GM12874 (cell line): ENCODE results near the gene LRP1B.

Experiments
- TF ChIP-seq, protein P1 (sequence below): IDR thresholded peaks from 2 replicates; pipeline ENCODE4 v1.5.1; 2011; ENCODE audit warnings: low read depth, mild to moderate bottlenecking, control low read depth, low read length, moderate library complexity; ENCODE audit not compliant: insufficient read depth

Gene LRP1B

GRCh38 chr2:140288726-140289125, 1842.1 kb downstream of the LRP1B start:
- TF ChIP-seq, protein P1, sequence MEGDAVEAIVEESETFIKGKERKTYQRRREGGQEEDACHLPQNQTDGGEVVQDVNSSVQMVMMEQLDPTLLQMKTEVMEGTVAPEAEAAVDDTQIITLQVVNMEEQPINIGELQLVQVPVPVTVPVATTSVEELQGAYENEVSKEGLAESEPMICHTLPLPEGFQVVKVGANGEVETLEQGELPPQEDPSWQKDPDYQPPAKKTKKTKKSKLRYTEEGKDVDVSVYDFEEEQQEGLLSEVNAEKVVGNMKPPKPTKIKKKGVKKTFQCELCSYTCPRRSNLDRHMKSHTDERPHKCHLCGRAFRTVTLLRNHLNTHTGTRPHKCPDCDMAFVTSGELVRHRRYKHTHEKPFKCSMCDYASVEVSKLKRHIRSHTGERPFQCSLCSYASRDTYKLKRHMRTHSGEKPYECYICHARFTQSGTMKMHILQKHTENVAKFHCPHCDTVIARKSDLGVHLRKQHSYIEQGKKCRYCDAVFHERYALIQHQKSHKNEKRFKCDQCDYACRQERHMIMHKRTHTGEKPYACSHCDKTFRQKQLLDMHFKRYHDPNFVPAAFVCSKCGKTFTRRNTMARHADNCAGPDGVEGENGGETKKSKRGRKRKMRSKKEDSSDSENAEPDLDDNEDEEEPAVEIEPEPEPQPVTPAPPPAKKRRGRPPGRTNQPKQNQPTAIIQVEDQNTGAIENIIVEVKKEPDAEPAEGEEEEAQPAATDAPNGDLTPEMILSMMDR: no peak

- TF ChIP-seq, protein P1: no peak
These were observed 1842.6 kb downstream of the LRP1B start for GRCh38 chr2:140288213-140288612.

DNA sequence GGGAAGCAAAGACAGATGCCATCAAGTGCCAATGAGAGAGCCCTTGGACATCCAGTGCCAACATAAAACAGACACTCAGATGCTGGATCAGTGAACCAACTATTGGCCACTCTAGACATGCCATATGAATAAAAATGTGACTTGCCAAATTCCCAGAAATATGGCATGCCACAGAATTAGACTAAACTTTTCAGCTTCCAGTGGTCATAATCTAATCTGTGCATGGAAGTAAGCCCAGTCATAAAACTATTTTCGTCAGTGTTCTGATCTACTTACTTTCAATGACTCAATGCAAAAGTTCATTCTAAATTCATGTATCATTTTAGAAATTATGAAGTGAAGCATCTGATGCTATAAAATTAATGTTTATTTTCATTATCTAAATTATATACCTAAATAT, 1844.4 kb downstream of the LRP1B start:
- TF ChIP-seq, protein P1: no peak

DNA sequence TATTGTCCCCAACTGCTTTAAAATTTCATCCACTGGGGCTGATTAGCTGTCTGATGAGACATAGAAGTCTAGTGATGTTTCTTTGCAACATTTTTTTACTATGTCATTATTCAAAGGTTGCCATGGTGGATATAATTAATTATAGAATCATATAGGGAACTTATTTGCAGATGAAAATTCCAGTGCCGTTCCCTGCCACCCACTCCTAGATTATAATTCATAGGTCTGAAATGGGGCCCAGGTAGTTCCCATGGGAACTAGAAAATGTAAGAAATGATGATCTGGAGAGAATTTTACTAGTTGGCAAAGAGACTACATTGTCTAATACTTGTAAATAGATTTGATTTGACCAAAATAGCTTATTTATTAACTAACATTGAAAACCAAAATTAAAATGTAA, 1854.2 kb downstream of the LRP1B start:
- TF ChIP-seq, protein P1: no peak

- TF ChIP-seq, protein P1: no peak
These were observed 1855.4 kb downstream of the LRP1B start for GRCh38 chr2:140275427-140275826.

DNA sequence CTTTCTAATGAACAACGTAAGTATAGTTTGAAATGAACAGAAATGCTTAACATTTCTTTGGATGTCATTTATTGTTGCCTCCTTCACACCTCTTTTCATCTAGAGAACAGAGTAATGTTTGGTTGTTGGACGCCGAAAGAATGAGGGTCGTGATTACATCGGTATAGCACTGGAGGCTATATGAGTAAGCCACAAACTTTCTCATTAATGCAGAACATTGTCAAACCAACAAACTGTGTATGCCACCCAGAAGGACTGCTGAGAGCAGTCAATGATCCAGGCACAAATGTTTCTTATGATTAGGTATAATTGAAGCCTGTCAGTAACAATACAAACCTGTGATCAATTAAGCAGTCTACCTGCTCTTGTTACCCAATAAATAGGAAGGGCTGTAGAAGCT, 1855.9 kb downstream of the LRP1B start:
- TF ChIP-seq, protein P1: no peak

GRCh38 chr2:140273958-140274357, 1856.9 kb downstream of the LRP1B start:
- TF ChIP-seq, protein P1: no peak

DNA sequence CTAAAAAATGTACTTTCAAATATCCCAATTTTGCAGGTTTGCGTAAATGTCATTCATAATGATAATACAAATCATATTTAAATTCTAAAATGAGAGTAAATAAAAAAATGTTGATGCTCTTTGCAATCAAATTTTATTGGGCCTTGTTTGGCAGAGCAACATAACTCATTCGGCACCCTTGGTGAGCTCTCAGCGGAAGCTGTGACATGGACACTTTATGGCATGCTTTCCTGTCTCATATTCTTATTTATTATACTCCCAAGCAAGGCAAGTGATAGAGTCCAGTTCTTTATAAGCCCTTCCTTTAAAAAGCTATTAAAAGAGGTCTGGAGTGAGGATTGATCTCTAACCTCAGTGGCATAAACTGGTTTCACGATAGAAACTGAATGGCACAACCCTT, 1857.4 kb downstream of the LRP1B start:
- TF ChIP-seq, protein P1: no peak
